IMR-90 (cell line): ENCODE results near the gene POU2AF2. TPM values are rescaled to one million over a fixed set of nuclear protein-coding genes. Genes with fewer than 3 reads are reported as not detected.
A peak's percentile ranks its signal among the peaks of the same experiment; 100 is the strongest.

Experiments
- ATAC-seq: fragments of 200-7000 bp; cut with Tn5 transposase; 2 replicates; pipeline ENCODE4 v1.9.1; 2020; ENCODE audit warnings: low read depth, mild to moderate bottlenecking, moderate library complexity
- BruUV-seq: library from RNA; stranded (reverse); fragments of 400-500 nt; replicated peaks from 2 replicates; lab custom pipeline; 2021; lab: Mats Ljungman, UMichigan
- CTCF ChIA-PET: fragments of 300-600 bp; formaldehyde crosslinking; extraction: SDS; loops from one replicate; lab custom pipeline; 2021; ENCODE audit warnings: antibody characterized with exemption; lab: Yijun Ruan, JAX
- POLR2A ChIA-PET: fragments of 300-600 bp; sonication (Branson Sonifier 250); formaldehyde crosslinking; loops from one replicate; lab custom pipeline; 2022; ENCODE audit warnings: antibody characterized with exemption; ENCODE audit not compliant: unreplicated experiment; lab: Charles Lee
- DNase-seq: peaks from one replicate; pipeline ENCODE4 v3.0.0; 2013
- H2AFZ ChIP-seq: replicated peaks from 2 replicates; pipeline ENCODE3; 2013; ENCODE audit warnings: low read length, mild to moderate bottlenecking; ENCODE audit not compliant: poor library complexity
- H2AK5ac ChIP-seq: 2 replicates; pipeline ENCODE4 v1.6.1; 2013; ENCODE audit warnings: low read depth, low read length, inconsistent platforms
- H2AK9ac ChIP-seq: replicated peaks from 2 replicates; pipeline ENCODE3; 2013; ENCODE audit warnings: mild to moderate bottlenecking, low read depth, low read length, moderate library complexity; ENCODE audit not compliant: poor library complexity
- H2BK120ac ChIP-seq: 2 replicates; pipeline ENCODE4 v1.6.1; 2013; ENCODE audit warnings: low read depth, low read length, inconsistent platforms
- H2BK15ac ChIP-seq: 3 replicates; pipeline ENCODE4 v1.6.1; 2013; ENCODE audit warnings: low read depth, low read length, inconsistent platforms
- H2BK20ac ChIP-seq: 2 replicates; pipeline ENCODE4 v1.6.1; 2013; ENCODE audit warnings: low read depth, mild to moderate bottlenecking, inconsistent platforms, low read length, moderate library complexity
- H2BK5ac ChIP-seq: 2 replicates; pipeline ENCODE4 v1.6.1; 2013; ENCODE audit warnings: mild to moderate bottlenecking, low read depth, low read length, inconsistent platforms; ENCODE audit not compliant: poor library complexity, severe bottlenecking
- H3K14ac ChIP-seq: replicated peaks from 2 replicates; pipeline ENCODE4 v1.6.1; 2013; ENCODE audit warnings: low read depth, low read length, inconsistent platforms
- H3K18ac ChIP-seq: 2 replicates; pipeline ENCODE4 v1.6.1; 2013; ENCODE audit warnings: low read depth, low read length, control low read depth
- H3K23ac ChIP-seq: 2 replicates; pipeline ENCODE4 v1.6.1; 2013; ENCODE audit warnings: low read depth, low read length, inconsistent platforms
- H3K27ac ChIP-seq: 2 replicates; pipeline ENCODE4 v1.5.1; 2013; ENCODE audit warnings: mild to moderate bottlenecking, control low read depth, low read length; ENCODE audit not compliant: insufficient read depth
- H3K27me3 ChIP-seq: 2 replicates; pipeline ENCODE4 v1.6.1; 2013; ENCODE audit warnings: low read length; ENCODE audit not compliant: control insufficient read depth, insufficient read depth
- H3K36me3 ChIP-seq: 2 replicates; pipeline ENCODE4 v1.6.1; 2013; ENCODE audit warnings: low read length, mixed read lengths; ENCODE audit not compliant: control insufficient read depth, insufficient read depth
- H3K4ac ChIP-seq: 2 replicates; pipeline ENCODE4 v1.6.1; 2013; ENCODE audit warnings: low read depth, low read length, inconsistent platforms
- H3K4me1 ChIP-seq: 2 replicates; pipeline ENCODE4 v1.6.1; 2013; ENCODE audit warnings: low read length, mixed read lengths; ENCODE audit not compliant: control insufficient read depth, insufficient read depth
- H3K4me2 ChIP-seq: 2 replicates; pipeline ENCODE4 v1.6.1; 2013; ENCODE audit warnings: low read depth, mild to moderate bottlenecking, control low read depth, low read length, moderate library complexity
- H3K4me3 ChIP-seq: 2 replicates; pipeline ENCODE4 v1.5.1; 2013; ENCODE audit warnings: low read depth, mild to moderate bottlenecking, control low read depth, low read length, moderate library complexity; ENCODE audit not compliant: insufficient read depth
- H3K56ac ChIP-seq: 2 replicates; pipeline ENCODE4 v1.6.1; 2013; ENCODE audit warnings: low read length, inconsistent platforms; ENCODE audit not compliant: insufficient read depth; ENCODE audit errors: extremely low read depth
- H3K79me1 ChIP-seq, 2 experiments: 2 replicates each; pipeline ENCODE4 v1.6.1; 2013; ENCODE audit warnings: low read length in 2 of 2, inconsistent platforms in 1 of 2, low read depth in 1 of 2
- H3K9ac ChIP-seq: 2 replicates; pipeline ENCODE4 v1.6.1; 2013; ENCODE audit warnings: low read depth, low read length, control low read depth
- H3K9me1 ChIP-seq: 2 replicates; pipeline ENCODE4 v1.6.1; 2013; ENCODE audit warnings: low read length, inconsistent platforms; ENCODE audit not compliant: insufficient read depth
- H3K9me3 ChIP-seq: 2 replicates; pipeline ENCODE4 v1.6.1; 2013; ENCODE audit warnings: low read length; ENCODE audit not compliant: control insufficient read depth, insufficient read depth
- H4K20me1 ChIP-seq: 2 replicates; pipeline ENCODE4 v1.6.1; 2013; ENCODE audit warnings: low read length, inconsistent platforms; ENCODE audit not compliant: insufficient read depth
- H4K5ac ChIP-seq: 2 replicates; pipeline ENCODE4 v1.6.1; 2013; ENCODE audit warnings: mild to moderate bottlenecking, low read depth, low read length, control low read depth
- H4K8ac ChIP-seq, 2 experiments: 2 replicates each; pipeline ENCODE4 v1.6.1; 2013; ENCODE audit warnings: low read depth in 2 of 2, low read length in 2 of 2, control low read depth in 1 of 2, inconsistent platforms in 1 of 2
- H4K91ac ChIP-seq: 2 replicates; pipeline ENCODE4 v1.6.1; 2013; ENCODE audit warnings: low read depth, low read length, inconsistent platforms; ENCODE audit not compliant: insufficient read depth
- MAFK ChIP-seq: IDR thresholded peaks from 2 replicates; pipeline ENCODE4 v1.6.1; 2012; ENCODE audit warnings: low read depth, low read length, improper control_type of control experiment
- NFE2L2 ChIP-seq: fragments of 150-350 bp; IDR thresholded peaks from 2 replicates; pipeline ENCODE4 v1.6.1; 2016; ENCODE audit warnings: low read depth, mild to moderate bottlenecking, low read length
- WGBS, 2 experiments: methylation state at CpG; one replicate each; pipeline versions ENCODE4 v1.1.5 to v1.1.7; 2013; ENCODE audit warnings: missing lambda C conversion rate in 2 of 2; ENCODE audit not compliant: insufficient read length in 1 of 2; ENCODE audit errors: extremely low coverage in 2 of 2; 5-methylcytosine and 5-hydroxymethylcytosine counted together
- dilution Hi-C: fragments of 300-500 bp; cut with HindIII; formaldehyde crosslinking; loops from one replicate; pipeline ENCODE4 v1.14.3; 2018; ENCODE audit warnings: low sequenced_read_pairs; ENCODE audit not compliant: unreplicated experiment
- in situ Hi-C: fragments of 300-500 bp; cut with MboI; formaldehyde crosslinking; loops from 3 replicates; pipeline ENCODE4 v1.14.3; 2019; ENCODE audit warnings: low sequenced_read_pairs, inconsistent platforms, mixed read lengths
- intact Hi-C: fragments of 100-400 bp; cut with micrococcal nuclease; formaldehyde crosslinking; loops from 2 replicates; pipeline ENCODE4 v1.10.0; 2022
- polyA plus RNA-seq, 3 experiments: library from polyadenylated mRNA; depleted of rRNA; stranded (reverse); fragments of >200 nt; gene quantifications; 2 replicates each; pipeline ENCODE4 v1.2.3, GENCODE V29; 2012; ENCODE audit warnings: low replicate concordance in 1 of 3
- total RNA-seq: library from RNA; depleted of rRNA; stranded (reverse); fragments of >200 nt; gene quantifications from 2 replicates; pipeline ENCODE4 v1.2.3, GENCODE V29; 2012
- TF ChIP-seq, protein P1 (sequence below): fragments of 150-350 bp; IDR thresholded peaks from 2 replicates; pipeline ENCODE4 v1.6.1; 2017; ENCODE audit warnings: mild to moderate bottlenecking, antibody characterized with exemption, low read length, low read depth
- TF ChIP-seq, protein P2 (sequence below): conservative IDR thresholded peaks from 2 replicates; pipeline ENCODE4 v1.5.1; 2012; ENCODE audit warnings: mild to moderate bottlenecking, low read depth, low read length, improper control_type of control experiment

The POU2AF2 gene
- total and polyA plus RNA-seq, 2 of the 4 experiments (the other 2 are of a cell fraction): not detected

DNA sequence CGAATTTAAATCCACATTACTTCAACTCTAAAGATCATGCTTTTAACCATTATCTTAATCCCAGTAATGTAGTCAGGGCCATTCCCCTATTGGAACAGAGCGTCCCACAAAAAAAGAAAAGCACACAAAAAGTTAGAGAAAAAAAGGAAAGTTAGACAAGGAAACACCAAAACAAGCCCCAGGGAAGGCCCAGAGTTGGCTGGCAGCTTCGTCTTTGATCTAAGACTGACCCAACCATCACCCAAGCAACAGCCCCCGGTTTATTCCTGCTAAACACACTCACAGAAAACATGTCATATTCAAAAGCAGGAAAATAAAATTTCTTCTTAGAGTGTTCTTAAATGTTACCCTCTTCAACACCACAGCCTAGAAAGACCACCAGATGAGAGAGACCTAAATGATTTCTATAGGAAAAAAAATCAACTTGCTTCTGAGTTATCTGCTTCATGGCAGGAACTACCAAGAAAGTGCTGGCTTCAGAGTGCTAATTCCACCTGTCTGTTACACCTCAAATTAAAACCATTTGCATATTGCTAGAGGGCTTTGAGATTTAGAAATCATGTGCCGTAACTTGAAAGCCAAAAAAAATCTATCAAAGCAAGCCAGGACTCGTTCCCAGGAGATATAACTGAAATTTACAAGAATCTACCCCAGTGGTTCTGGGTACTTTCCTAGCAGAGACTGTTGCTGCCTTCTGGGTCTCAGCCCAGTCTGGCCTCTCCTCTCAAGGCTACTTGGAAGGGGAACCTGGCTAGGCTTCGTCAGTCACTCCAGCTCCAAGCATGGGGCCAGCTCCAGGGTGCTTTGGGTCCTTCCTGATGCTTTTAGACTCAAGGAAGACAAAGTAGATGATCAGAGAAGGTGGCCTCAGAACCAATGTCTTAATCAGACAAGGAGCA is 84.0 kb downstream of the POU2AF2 start (continued):
- TF ChIP-seq NFE2L2: no peak

DNA sequence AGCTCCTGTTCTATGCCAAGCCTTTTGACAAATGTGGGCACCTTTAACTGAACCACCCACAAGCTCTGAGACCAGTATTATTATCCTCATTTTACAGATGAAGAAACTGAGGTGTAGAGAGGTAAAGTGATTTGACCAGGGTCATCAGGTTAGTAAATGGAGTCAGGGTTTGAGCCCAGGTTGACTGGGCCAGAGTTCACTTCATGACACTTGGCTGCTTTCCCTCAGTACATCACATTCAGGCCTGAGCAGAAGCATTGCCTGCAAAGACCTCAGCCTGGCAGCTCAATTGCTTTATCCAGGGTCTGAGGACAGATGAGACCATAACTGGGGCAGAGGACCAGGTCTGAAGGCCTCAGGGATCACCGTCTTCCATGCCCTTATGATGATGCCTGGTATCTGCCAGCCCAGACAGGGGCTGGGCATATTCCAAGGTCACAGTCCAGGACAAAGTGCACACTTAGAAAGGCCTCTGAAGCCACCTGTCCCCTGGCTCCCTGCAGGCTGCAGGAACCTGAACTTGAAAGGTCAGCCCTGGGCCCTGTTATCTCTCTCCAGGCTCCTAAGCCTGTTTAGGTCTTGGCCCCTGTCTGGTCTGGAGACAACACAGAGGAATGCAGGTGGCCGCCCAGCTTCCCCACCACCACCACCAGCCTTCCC is 84.8 kb downstream of the POU2AF2 start:
- H3K4me1 ChIP-seq: peaks cover 3% of the 10 kb centered on the region; the same call in 1 of the 2 replicates
- in situ Hi-C loops (no loop called here), dilution Hi-C loops (no loop called here), intact Hi-C loops (no loop called here)
- peak overlapping the region; percentile 13 for H2AK9ac ChIP-seq
- H3K4me3 ChIP-seq: no peak overlapping the region
- ChIA-PET POLR2A (no interaction called here), CTCF (no interaction called here)
- no TSS peak for BruUV-seq
- no peak overlapping the region for H3K4me2 ChIP-seq
- no peak overlapping the region for H2AFZ ChIP-seq
- H4K20me1 ChIP-seq: no peaks in the 10 kb centered on the region
- H3K79me1 ChIP-seq: no peaks in the 10 kb centered on the region
- H2BK120ac ChIP-seq: no peak overlapping the region
- H2BK5ac ChIP-seq: no peak overlapping the region
- no peak overlapping the region for H2BK20ac ChIP-seq
- no peak overlapping the region for H3K9ac ChIP-seq
- H4K91ac ChIP-seq: no peak overlapping the region
- H3K23ac ChIP-seq: no peak overlapping the region
- no peak overlapping the region for H3K27ac ChIP-seq
- no peak overlapping the region for H3K56ac ChIP-seq
- no peak for ATAC-seq
- H4K8ac ChIP-seq: no peak overlapping the region
- no peak for DNase-seq
- H3K14ac ChIP-seq: no peak overlapping the region
- TF ChIP-seq, protein P1, sequence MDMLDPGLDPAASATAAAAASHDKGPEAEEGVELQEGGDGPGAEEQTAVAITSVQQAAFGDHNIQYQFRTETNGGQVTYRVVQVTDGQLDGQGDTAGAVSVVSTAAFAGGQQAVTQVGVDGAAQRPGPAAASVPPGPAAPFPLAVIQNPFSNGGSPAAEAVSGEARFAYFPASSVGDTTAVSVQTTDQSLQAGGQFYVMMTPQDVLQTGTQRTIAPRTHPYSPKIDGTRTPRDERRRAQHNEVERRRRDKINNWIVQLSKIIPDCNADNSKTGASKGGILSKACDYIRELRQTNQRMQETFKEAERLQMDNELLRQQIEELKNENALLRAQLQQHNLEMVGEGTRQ: no peak
- TF ChIP-seq MAFK: no peak
- TF ChIP-seq, protein P2, sequence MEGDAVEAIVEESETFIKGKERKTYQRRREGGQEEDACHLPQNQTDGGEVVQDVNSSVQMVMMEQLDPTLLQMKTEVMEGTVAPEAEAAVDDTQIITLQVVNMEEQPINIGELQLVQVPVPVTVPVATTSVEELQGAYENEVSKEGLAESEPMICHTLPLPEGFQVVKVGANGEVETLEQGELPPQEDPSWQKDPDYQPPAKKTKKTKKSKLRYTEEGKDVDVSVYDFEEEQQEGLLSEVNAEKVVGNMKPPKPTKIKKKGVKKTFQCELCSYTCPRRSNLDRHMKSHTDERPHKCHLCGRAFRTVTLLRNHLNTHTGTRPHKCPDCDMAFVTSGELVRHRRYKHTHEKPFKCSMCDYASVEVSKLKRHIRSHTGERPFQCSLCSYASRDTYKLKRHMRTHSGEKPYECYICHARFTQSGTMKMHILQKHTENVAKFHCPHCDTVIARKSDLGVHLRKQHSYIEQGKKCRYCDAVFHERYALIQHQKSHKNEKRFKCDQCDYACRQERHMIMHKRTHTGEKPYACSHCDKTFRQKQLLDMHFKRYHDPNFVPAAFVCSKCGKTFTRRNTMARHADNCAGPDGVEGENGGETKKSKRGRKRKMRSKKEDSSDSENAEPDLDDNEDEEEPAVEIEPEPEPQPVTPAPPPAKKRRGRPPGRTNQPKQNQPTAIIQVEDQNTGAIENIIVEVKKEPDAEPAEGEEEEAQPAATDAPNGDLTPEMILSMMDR: no peak
- TF ChIP-seq NFE2L2: no peak
- no peaks in the 10 kb centered on the region for H3K9me3 ChIP-seq
- H3K4ac ChIP-seq: no peak overlapping the region
- WGBS, 2 experiments: no CpG with 5 or more reads among the region's 2 CpGs
- H3K27me3 ChIP-seq: peaks cover 7% of the 10 kb centered on the region
- H4K5ac ChIP-seq: no peak overlapping the region
- H2BK15ac ChIP-seq: no peak overlapping the region
- H3K36me3 ChIP-seq: no peaks in the 10 kb centered on the region
- no peak overlapping the region for H2AK5ac ChIP-seq
- H3K18ac ChIP-seq: no peak overlapping the region
- H3K9me1 ChIP-seq: no peaks in the 10 kb centered on the region; the same call in 1 of the 2 replicates
